Thyroid gland (tissue), 4 donors: ENCODE measurements around the gene GNAQ. TPM values are rescaled to one million over a fixed set of nuclear protein-coding genes. Genes with fewer than 3 reads are reported as not detected.

ENCODE experiments used
- DNase-seq, 2 donors: peaks; one replicate each; pipeline ENCODE4 v3.0.0-alpha.2; 2019
- H3K27ac ChIP-seq, 3 donors: fragments of 200-600 bp; sonication (generic); 1 replicate in 2 of 3; 2 replicates in 1 of 3; pipeline ENCODE4 v1.5.1; 2016 to 2019; ENCODE audit warnings: mild to moderate bottlenecking in 1 of 3, moderate library complexity in 1 of 3
- H3K27me3 ChIP-seq: fragments of 200-600 bp; sonication (generic); one replicate; pipeline ENCODE4 v1.5.1; 2019
- H3K36me3 ChIP-seq, 2 donors: fragments of 200-600 bp; sonication (generic); one replicate each; pipeline ENCODE4 v1.5.1; 2016 to 2019
- H3K4me1 ChIP-seq, 2 donors: fragments of 200-600 bp; sonication (generic); one replicate each; pipeline ENCODE4 v1.5.1; 2017 to 2019
- H3K4me3 ChIP-seq, 3 donors: fragments of 200-600 bp; sonication (generic); replicated peaks in 1 of 3; 1 replicate in 2 of 3; 2 replicates in 1 of 3; pipeline ENCODE4 v1.5.1; 2016; ENCODE audit warnings: mild to moderate bottlenecking in 1 of 3
- H3K9me3 ChIP-seq: fragments of 200-600 bp; sonication (generic); one replicate; pipeline ENCODE4 v1.5.1; 2017
- CTCF ChIP-seq, 6 experiments: fragments of 200-600 bp in 3 of 6; fragments of 450-650 bp in 3 of 6; sonication (generic) in 3 of 6; IDR thresholded peaks; one replicate each; pipeline ENCODE4 v1.5.1; 2016 to 2019; ENCODE audit warnings: antibody characterized with exemption in 6 of 6, mild to moderate bottlenecking in 2 of 6, inconsistent platforms in 1 of 6, moderate library complexity in 1 of 6
- POLR2A ChIP-seq, 2 donors: fragments of 450-650 bp; IDR thresholded peaks; one replicate each; pipeline ENCODE4 v1.6.1; 2017; ENCODE audit warnings: antibody characterized with exemption in 2 of 2, mild to moderate bottlenecking in 2 of 2, moderate library complexity in 1 of 2
- WGBS, 2 donors: methylation state at CpG; one replicate each; pipeline ENCODE4 v1.1.5; 2017; 5-methylcytosine and 5-hydroxymethylcytosine counted together
- intact Hi-C: fragments of 100-400 bp; cut with DNase I; formaldehyde crosslinking; loops from one replicate; pipeline ENCODE4 v1.15.1; 2023
- total RNA-seq, 4 donors: library from RNA; depleted of rRNA; stranded (reverse); fragments of >200 nt; gene quantifications; one replicate each; pipeline ENCODE4 v1.2.3, GENCODE V29; 2016

Gene GNAQ
- total RNA-seq, 4 donors from 2014 or later, result 40.0 to 60.8 (median 58.1) TPM

- H3K27ac ChIP-seq, result no peak overlapping the region
- H3K27me3 ChIP-seq, result no peaks in the 10 kb centered on the region
- no peaks in the 10 kb centered on the region for H3K36me3 ChIP-seq
- no peak overlapping the region for H3K4me3 ChIP-seq
- H3K4me1 ChIP-seq, result peaks cover 0 to 19% of the 10 kb centered on the region in 2 donors
- H3K9me3 ChIP-seq, result no peaks in the 10 kb centered on the region
- intact Hi-C loops, result no loop called here
- DNase-seq, result no peak
- 75 to 86% methylated on average over 2 of the region's 2 CpGs for WGBS, 2 donors
- TF ChIP-seq CTCF (IDR thresholded peaks at IDR 0.05) (no peak), POLR2A (IDR thresholded peaks at IDR 0.05) (no peak)
Observed at GRCh38 chr9:77974434-77974833, 57.2 kb downstream of the GNAQ start.

- no peak for DNase-seq
Observed at GRCh38 chr9:77969083-77969482, 62.5 kb downstream of the GNAQ start.

GRCh38 chr9:77968506-77968905 lies 63.1 kb downstream of the GNAQ start:
- 62 to 71% methylated on average over 3 of the region's 3 CpGs for WGBS, 2 donors
- H3K4me3 ChIP-seq, result no peak overlapping the region
- H3K27ac ChIP-seq, result no peak overlapping the region
- no peak for DNase-seq
- peaks cover 8% of the 10 kb centered on the region in 2 donors for H3K4me1 ChIP-seq
- no peaks in the 10 kb centered on the region for H3K36me3 ChIP-seq
- H3K27me3 ChIP-seq, result no peaks in the 10 kb centered on the region
- intact Hi-C loops, result no loop called here
- no peak for TF ChIP-seq CTCF (IDR thresholded peaks at IDR 0.05)
- no peak for TF ChIP-seq POLR2A (IDR thresholded peaks at IDR 0.05)
- H3K9me3 ChIP-seq, result no peaks in the 10 kb centered on the region

More at GRCh38 chr9:77969083-77969482, 62.5 kb downstream of the GNAQ start:
- intact Hi-C loops, result no loop called here
- no peak overlapping the region for H3K4me3 ChIP-seq
- H3K36me3 ChIP-seq, result no peaks in the 10 kb centered on the region
- H3K27ac ChIP-seq, result no peak overlapping the region
- no peaks in the 10 kb centered on the region for H3K9me3 ChIP-seq
- no peak for TF ChIP-seq CTCF (IDR thresholded peaks at IDR 0.05)
- TF ChIP-seq POLR2A (IDR thresholded peaks at IDR 0.05), result no peak
- peaks cover 8% of the 10 kb centered on the region in 2 donors for H3K4me1 ChIP-seq
- 62 to 77% methylated on average over 4 of the region's 4 CpGs for WGBS, 2 donors
- no peaks in the 10 kb centered on the region for H3K27me3 ChIP-seq

- intact Hi-C loops, result no loop called here
- DNase-seq, result no peak
- peaks cover 8 to 13% of the 10 kb centered on the region in 2 donors for H3K4me1 ChIP-seq
- H3K4me3 ChIP-seq, result no peak overlapping the region
- H3K36me3 ChIP-seq, result no peaks in the 10 kb centered on the region
- 88 to 89% methylated on average over 8 of the region's 8 CpGs for WGBS, 2 donors
- H3K27ac ChIP-seq, result no peak overlapping the region
- TF ChIP-seq CTCF (IDR thresholded peaks at IDR 0.05), result no peak
- no peak for TF ChIP-seq POLR2A (IDR thresholded peaks at IDR 0.05)
- H3K9me3 ChIP-seq, result no peaks in the 10 kb centered on the region
- no peaks in the 10 kb centered on the region for H3K27me3 ChIP-seq
Observed at GRCh38 chr9:77966718-77967117, 64.9 kb downstream of the GNAQ start.

- WGBS, 2 donors, result 83 to 87% methylated on average over 6 of the region's 6 CpGs
- no peak for TF ChIP-seq CTCF (IDR thresholded peaks at IDR 0.05)
- TF ChIP-seq POLR2A (IDR thresholded peaks at IDR 0.05), result no peak
- intact Hi-C loops, result no loop called here
- Histone ChIP-seq H3K9me3 (no peaks in the 10 kb centered on the region), H3K27ac (no peak overlapping the region), H3K4me3 (no peak overlapping the region), H3K4me1 (peaks cover 17 to 21% of the 10 kb centered on the region in 2 donors), H3K36me3 (no peaks in the 10 kb centered on the region), H3K27me3 (no peaks in the 10 kb centered on the region)
- DNase-seq, result no peak
Observed at GRCh38 chr9:77965445-77966123, 66.0 kb downstream of the GNAQ start.
